B cell (primary cell): ENCODE measurements around the gene CDC25C.

Experiments used
- EZH2 ChIP-seq: IDR thresholded peaks from 2 replicates; pipeline ENCODE4 v1.6.1; 2012; ENCODE audit warnings: borderline replicate concordance, low read depth, mild to moderate bottlenecking, moderate library complexity, low read length; ENCODE audit not compliant: insufficient read depth, poor library complexity, severe bottlenecking
- TF ChIP-seq, protein P1 (sequence below): fragments of 200-600 bp; IDR thresholded peaks from one replicate; pipeline ENCODE4 v1.8.0; 2022; ENCODE audit warnings: antibody characterized with exemption, mild to moderate bottlenecking

GRCh38 chr5:138354926-138355378, 23.3 kb upstream of the CDC25C start:
- TF ChIP-seq, protein P1, sequence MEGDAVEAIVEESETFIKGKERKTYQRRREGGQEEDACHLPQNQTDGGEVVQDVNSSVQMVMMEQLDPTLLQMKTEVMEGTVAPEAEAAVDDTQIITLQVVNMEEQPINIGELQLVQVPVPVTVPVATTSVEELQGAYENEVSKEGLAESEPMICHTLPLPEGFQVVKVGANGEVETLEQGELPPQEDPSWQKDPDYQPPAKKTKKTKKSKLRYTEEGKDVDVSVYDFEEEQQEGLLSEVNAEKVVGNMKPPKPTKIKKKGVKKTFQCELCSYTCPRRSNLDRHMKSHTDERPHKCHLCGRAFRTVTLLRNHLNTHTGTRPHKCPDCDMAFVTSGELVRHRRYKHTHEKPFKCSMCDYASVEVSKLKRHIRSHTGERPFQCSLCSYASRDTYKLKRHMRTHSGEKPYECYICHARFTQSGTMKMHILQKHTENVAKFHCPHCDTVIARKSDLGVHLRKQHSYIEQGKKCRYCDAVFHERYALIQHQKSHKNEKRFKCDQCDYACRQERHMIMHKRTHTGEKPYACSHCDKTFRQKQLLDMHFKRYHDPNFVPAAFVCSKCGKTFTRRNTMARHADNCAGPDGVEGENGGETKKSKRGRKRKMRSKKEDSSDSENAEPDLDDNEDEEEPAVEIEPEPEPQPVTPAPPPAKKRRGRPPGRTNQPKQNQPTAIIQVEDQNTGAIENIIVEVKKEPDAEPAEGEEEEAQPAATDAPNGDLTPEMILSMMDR: no peak
- TF ChIP-seq EZH2: no peak
